HUES64 (cell line): ENCODE results near the gene ALDH1L2.
"Not testable (repeated sequence)": the region's sequence is repeated elsewhere in the genome, so short reads cannot be mapped to it uniquely, and the experiment has no call there.

Source experiments
- H3K27ac ChIP-seq: 2 replicates; pipeline ENCODE4 v1.7.0; 2013; ENCODE audit warnings: low read depth, low read length, inconsistent platforms
- H3K27me3 ChIP-seq: 2 replicates; pipeline ENCODE4 v1.6.1; 2013; ENCODE audit warnings: mild to moderate bottlenecking, low read length; ENCODE audit not compliant: insufficient read depth
- H3K36me3 ChIP-seq: 2 replicates; pipeline ENCODE4 v1.6.1; 2013; ENCODE audit warnings: mild to moderate bottlenecking, low read length; ENCODE audit not compliant: insufficient read depth
- H3K4me1 ChIP-seq: 2 replicates; pipeline ENCODE4 v1.6.1; 2013; ENCODE audit warnings: mild to moderate bottlenecking, low read length, moderate library complexity; ENCODE audit not compliant: insufficient read depth
- H3K4me3 ChIP-seq: 2 replicates; pipeline ENCODE4 v1.5.1; 2013; ENCODE audit warnings: mild to moderate bottlenecking, low read length, moderate library complexity
- H3K9ac ChIP-seq: 2 replicates; pipeline ENCODE4 v1.6.1; 2013; ENCODE audit warnings: mild to moderate bottlenecking, low read depth, low read length
- H3K9me3 ChIP-seq: 2 replicates; pipeline ENCODE4 v1.6.1; 2013; ENCODE audit warnings: low read depth, low read length; ENCODE audit not compliant: insufficient read depth
- WGBS: fragments of 150-250, 120-280 bp; methylation state at CpG from one replicate; pipeline ENCODE4 v1.1.7; 2013; ENCODE audit warnings: missing lambda C conversion rate; 5-methylcytosine and 5-hydroxymethylcytosine counted together

The ALDH1L2 gene

DNA sequence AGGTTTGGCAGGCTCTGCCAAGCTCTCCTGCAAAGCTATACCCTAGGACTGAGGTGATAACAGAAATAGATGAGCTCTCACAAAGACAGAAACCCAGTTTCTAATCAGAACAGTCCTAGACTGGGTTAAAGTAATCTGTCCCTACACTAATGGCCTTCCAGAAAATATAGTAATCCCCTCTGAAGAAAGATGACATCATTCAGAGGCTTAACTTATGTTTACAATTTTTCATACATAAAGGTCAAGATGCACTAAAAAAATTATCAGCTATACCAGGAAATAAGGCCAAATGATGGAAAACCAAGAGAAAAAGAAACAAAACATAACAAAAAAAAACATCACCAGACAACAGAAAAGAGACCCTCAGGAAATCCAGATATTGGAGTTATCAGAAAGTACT is 18.4 kb upstream of the ALDH1L2 start:
- Histone ChIP-seq H3K27me3 (peaks cover 3% of the 10 kb centered on the region; the same call in 1 of the 2 replicates), H3K9ac (no peak overlapping the region), H3K4me1 (peaks cover 7% of the 10 kb centered on the region; the same call in 1 of the 2 replicates), H3K36me3 (no peaks in the 10 kb centered on the region), H3K9me3 (no peaks in the 10 kb centered on the region), H3K27ac (no peak overlapping the region), H3K4me3 (no peak overlapping the region)

DNA sequence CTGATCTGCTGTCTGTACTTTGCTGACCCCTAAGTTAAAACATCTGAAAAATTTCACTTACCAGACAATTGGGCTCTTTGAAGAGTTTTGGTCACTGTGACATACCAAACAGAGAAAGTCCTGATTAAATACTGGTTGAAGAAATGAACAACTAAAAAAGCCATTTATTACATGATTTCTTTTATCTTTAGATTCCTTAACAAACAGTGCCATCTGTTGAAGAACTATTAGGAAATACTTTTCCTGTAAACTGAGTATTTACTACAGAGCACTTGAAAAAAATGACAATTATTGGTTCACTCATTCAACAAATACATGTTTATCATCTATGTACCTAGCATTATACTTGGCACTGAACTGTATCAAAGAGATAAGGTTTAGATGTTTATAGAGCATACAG is 16.7 kb upstream of the ALDH1L2 start:
- H3K9ac ChIP-seq = no peak overlapping the region

DNA sequence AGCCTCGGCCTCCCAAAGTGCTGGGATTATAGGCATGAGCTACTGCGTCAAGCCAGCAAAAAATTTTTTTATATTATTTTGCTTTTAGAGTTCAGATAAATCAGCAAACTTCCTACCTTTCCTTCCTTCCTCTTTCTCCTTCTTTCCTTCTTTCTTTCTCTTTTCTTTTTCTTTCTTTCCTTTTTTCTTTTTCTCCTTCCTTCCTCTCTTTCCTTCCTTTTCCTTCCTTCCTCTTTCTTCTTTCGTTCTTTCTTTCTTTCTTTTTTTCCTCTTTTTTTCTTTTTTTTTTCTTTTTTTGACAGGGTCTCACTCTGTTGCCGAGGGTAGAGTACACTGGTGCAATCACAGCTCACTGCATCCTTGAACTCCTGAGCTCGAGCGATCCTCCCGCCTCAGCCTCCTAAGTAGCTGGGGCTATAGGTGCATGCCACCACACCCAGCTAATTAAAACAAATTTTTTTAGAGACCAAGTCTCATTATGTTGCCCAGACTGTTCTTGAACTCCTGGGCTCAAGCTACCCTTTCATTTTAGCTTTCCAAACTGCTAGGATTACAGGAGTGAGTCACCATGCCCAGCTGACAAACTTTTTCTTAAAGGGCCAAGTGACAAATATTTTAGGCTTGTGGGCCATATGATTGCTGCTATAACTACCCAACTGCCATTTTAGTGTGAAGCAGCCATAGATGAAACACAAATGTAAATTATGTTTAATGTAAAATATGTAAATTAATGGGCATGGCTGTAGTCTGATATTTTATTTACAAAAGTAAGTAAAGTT is 16.1 kb upstream of the ALDH1L2 start:
- H3K4me3 ChIP-seq = no peak overlapping the region
- no peaks in the 10 kb centered on the region for H3K36me3 ChIP-seq

More for the DNA sequence above, 16.7 kb upstream of the ALDH1L2 start:
- Histone ChIP-seq H3K27me3 (no peaks in the 10 kb centered on the region), H3K4me1 (no peaks in the 10 kb centered on the region), H3K9me3 (peaks cover 5% of the 10 kb centered on the region; the same call in 1 of the 2 replicates), H3K4me3 (no peak overlapping the region), H3K36me3 (no peaks in the 10 kb centered on the region), H3K27ac (no peak overlapping the region)

DNA sequence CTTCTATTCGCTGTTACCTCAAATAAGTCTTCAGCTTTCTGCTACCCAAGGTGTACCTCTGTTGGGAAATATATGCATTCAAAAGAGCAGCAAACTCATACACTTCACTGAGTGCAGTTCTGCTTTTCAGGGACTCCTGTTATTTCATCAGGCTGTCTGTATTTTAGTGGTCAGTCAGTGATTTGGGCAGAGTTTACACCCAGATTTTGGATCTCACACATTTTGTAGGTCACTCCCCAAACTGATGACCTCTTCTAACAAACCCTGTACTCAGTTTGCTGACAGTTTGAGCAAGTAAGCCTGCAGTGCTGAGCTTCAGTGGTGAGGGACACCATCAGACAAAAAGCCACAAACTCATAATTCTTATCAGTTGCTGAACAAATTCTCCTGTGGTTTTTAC is 15.1 kb upstream of the ALDH1L2 start:
- 100% methylated on average over 1 of the region's 1 CpG for WGBS
- Histone ChIP-seq H3K36me3 (no peaks in the 10 kb centered on the region), H3K4me1 (no peaks in the 10 kb centered on the region), H3K9ac (no peak overlapping the region), H3K27ac (no peak overlapping the region), H3K9me3 (peaks cover 19% of the 10 kb centered on the region), H3K27me3 (no peaks in the 10 kb centered on the region), H3K4me3 (no peak overlapping the region)

More for the DNA sequence above, 16.1 kb upstream of the ALDH1L2 start:
- H3K9me3 ChIP-seq = peaks cover 10% of the 10 kb centered on the region
- H3K9ac ChIP-seq = no peak overlapping the region
- WGBS = 90% methylated on average over 6 of the region's 7 CpGs
- no peaks in the 10 kb centered on the region for H3K27me3 ChIP-seq
- no peaks in the 10 kb centered on the region for H3K4me1 ChIP-seq
- no peak overlapping the region for H3K27ac ChIP-seq

DNA sequence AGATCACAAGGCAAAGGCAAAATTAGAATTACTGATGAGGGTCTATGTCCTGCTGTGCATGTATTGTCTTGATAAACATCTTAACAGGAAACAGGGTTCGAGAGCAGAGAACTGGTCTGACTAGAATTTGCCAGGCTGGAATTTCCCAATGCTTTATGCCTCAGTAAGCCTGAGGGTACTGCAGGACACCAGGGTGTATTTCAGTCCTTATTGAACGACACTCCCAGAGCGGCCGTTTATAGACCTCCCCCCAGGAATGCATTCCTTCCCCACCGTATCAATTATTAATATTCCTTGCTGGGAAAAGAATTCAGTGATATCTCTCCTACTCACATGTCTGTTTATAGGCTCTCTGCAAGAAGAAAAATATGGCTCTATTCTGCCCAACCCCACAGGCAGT is 11.1 kb upstream of the ALDH1L2 start:
- Histone ChIP-seq H3K9me3 (peaks cover 26% of the 10 kb centered on the region), H3K4me1 (peaks cover 20% of the 10 kb centered on the region)
- WGBS = 94% methylated on average over 5 of the region's 5 CpGs
- not testable (repeated sequence) for H3K27ac ChIP-seq, H3K9ac ChIP-seq, H3K4me3 ChIP-seq, H3K36me3 ChIP-seq, H3K27me3 ChIP-seq

DNA sequence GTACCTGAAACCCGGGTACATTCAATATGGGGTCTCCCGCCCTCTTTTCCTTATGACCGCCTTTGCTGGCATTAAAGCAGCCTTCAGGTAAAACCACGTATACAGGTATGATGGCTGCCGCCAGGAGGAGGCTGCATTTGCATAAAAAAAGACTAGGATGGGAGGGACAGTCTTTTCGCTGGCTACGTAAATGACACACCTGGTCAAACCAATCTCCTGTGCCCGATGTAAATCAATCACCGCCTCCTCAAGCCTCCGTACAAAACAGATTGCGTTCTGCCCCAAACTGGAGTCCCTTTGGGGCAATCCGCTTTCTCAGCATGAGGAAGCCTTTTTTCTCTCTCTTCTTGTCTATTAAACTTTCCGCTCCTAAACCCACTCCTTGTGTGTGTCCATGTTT is 8.1 kb upstream of the ALDH1L2 start:
- Histone ChIP-seq H3K4me1 (peaks cover 30% of the 10 kb centered on the region), H3K27me3 (no peaks in the 10 kb centered on the region), H3K4me3 (peak overlapping the region; percentile 42), H3K27ac (peak overlapping the region; percentile 82), H3K36me3 (no peaks in the 10 kb centered on the region), H3K9me3 (peaks cover 26% of the 10 kb centered on the region), H3K9ac (peak overlapping the region; percentile 57)
- WGBS = 16% methylated on average over 13 of the region's 13 CpGs

DNA sequence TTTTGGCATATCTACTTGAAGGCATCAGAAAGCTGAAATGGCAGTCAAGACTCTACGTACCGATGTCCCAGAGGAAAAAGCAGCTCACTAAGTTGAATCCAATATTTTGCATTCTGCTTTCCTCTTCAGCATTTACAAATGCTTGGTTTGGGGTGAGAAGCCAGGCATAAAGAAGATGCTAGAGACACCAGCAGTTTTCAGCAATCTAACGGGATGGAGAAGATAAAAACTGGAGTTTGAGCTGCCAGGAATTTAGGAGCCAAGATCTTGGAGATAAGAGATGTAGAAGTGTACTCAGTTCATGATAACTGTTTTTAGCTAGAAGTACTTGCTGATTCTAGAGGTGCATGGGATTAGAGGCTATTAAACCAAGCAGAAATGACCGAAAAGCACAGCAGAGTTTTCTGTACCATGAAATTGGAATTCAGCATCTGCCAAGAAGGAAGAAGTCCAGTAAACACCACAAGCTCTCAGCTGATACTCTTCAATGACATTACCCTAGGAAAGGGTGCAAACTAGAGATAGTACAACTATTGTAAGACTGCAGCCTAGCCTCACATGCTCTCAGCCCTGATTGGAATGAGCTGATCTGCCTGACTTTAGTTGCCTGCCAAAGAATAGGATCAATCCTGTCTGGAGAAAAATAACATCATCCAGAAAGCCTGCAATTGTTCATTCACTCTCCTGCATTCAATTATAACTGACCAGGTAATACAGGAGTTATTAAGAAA is 7.4 kb upstream of the ALDH1L2 start:
- H3K4me1 ChIP-seq = peaks cover 30% of the 10 kb centered on the region
- H3K4me3 ChIP-seq = peak overlapping the region; percentile 42
- 78% methylated on average over 4 of the region's 4 CpGs for WGBS
- peak overlapping the region; percentile 57 for H3K9ac ChIP-seq
- no peaks in the 10 kb centered on the region for H3K27me3 ChIP-seq
- peaks cover 26% of the 10 kb centered on the region for H3K9me3 ChIP-seq
- no peaks in the 10 kb centered on the region for H3K36me3 ChIP-seq
- H3K27ac ChIP-seq = peak overlapping the region; percentile 82; the same call in 1 of the 2 replicates

DNA sequence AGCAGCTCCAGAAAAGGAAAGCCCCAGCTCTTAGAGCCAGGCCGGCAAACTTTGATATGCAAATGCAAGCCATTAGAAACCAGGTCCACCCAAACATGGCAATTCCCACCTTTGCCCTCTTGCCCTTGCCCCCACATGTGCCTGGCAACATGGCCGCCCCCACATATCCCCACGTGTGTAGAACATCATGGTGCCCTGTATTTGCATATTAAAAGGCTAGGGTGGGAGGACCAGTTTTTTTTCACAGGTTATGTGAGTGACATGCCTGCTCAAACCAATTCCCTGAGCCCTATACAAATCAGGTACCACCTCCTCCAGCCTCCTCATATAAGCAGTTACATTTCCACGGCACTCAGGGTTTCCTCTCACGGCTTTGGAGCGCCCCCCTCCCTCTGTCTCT is 6.1 kb upstream of the ALDH1L2 start:
- H3K27me3 ChIP-seq = no peaks in the 10 kb centered on the region
- H3K9ac ChIP-seq = no peak overlapping the region
- H3K9me3 ChIP-seq = peaks cover 15% of the 10 kb centered on the region
- 37% methylated on average over 6 of the region's 6 CpGs for WGBS
- H3K4me1 ChIP-seq = peaks cover 30% of the 10 kb centered on the region
- no peaks in the 10 kb centered on the region for H3K36me3 ChIP-seq
- H3K27ac ChIP-seq = peak overlapping the region; percentile 53; the same call in 1 of the 2 replicates
- peak overlapping the region; percentile 1; the same call in 1 of the 2 replicates for H3K4me3 ChIP-seq

DNA sequence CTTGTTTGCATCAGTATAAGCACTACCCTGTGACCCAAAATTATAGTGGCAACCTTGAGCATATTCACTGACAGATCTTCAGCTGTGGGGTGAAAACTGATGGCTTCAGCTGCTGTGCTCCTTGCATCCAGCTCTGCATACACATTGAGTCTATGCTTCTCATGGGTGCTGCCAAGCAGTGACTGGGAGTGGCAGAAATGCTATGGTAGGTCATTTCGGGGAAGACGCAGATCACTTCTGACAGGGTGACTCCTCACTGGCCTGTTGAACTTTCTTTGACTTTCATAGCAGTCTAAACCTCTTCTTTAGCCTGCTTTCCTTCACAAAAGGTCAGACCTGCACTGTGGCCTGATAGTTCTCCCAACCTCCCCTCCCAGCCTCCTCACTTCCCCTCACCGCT is 5.6 kb upstream of the ALDH1L2 start:
- H3K9ac ChIP-seq = no peak overlapping the region
- WGBS = 67% methylated on average over 3 of the region's 3 CpGs
- H3K27me3 ChIP-seq = no peaks in the 10 kb centered on the region
- peaks cover 30% of the 10 kb centered on the region for H3K4me1 ChIP-seq
- H3K36me3 ChIP-seq = no peaks in the 10 kb centered on the region
- H3K27ac ChIP-seq = peak overlapping the region; percentile 53; the same call in 1 of the 2 replicates
- peaks cover 11% of the 10 kb centered on the region for H3K9me3 ChIP-seq
- peak overlapping the region; percentile 1; the same call in 1 of the 2 replicates for H3K4me3 ChIP-seq

DNA sequence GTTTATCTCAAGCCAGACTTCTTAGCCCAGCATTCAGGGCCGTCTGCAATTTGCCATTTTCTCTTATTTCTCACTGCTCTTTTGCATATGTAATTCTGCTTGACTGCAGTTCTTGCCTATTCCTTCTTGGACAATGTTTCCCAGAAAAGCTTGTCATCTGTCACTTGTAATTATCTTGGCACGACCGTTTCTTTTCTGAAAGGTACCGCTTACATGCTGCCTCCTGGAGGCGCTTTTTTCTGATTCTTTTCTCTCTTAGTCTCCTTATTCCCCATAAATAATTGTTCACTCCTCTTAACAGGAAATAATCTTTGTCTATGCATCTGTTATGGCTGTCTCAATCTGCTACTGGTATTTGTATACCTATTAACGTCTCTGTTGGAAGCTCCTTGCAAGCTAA is 1.2 kb upstream of the ALDH1L2 start:
- Histone ChIP-seq H3K27me3 (peaks cover 18% of the 10 kb centered on the region), H3K4me3 (no peak overlapping the region), H3K4me1 (peaks cover 19% of the 10 kb centered on the region), H3K36me3 (no peaks in the 10 kb centered on the region), H3K27ac (no peak overlapping the region), H3K9me3 (no peaks in the 10 kb centered on the region), H3K9ac (no peak overlapping the region)
- WGBS = 94% methylated on average over 6 of the region's 6 CpGs

DNA sequence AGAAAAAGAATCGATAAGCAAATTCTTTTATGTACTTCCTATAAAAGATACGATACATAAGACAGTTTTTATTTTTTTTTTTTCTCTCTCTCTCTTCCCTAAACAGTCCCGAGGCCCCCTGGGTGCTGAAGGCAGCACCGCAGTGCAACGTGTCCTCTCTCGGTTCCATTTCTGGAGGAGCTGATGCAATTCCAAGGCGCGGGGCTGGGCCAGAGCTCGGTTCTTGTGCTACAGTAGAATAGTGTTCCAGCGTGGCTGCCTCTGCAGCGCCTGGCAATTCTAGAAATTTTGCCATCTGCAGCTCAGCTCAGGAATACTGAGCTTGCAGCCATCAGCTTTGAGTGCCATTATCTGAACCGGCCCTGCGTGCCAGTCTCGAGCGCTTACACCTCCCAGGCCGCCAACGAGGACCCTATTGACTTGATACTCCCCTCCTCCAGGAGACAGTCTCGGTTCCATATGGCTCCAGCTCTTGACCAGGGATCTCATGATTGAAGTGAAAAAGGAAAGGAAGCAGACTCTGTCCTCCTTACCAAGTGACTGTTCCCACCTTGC is 630 bp downstream of the ALDH1L2 start:
- no peak overlapping the region for H3K27ac ChIP-seq
- H3K4me3 ChIP-seq = peak overlapping the region; percentile 61
- H3K4me1 ChIP-seq = peaks cover 9% of the 10 kb centered on the region; the same call in 1 of the 2 replicates
- H3K9ac ChIP-seq = peak overlapping the region; percentile 64
- H3K36me3 ChIP-seq = no peaks in the 10 kb centered on the region
- 21% methylated on average over 17 of the region's 18 CpGs for WGBS
- H3K27me3 ChIP-seq = peaks cover 18% of the 10 kb centered on the region
- no peaks in the 10 kb centered on the region for H3K9me3 ChIP-seq
